ENCODE data around the gene PNRC2. TPM values are rescaled to one million over a fixed set of nuclear protein-coding genes. Genes with fewer than 3 reads are reported as not detected.

The PNRC2 gene
- total and polyA plus RNA-seq, 12 donors: 57.6 to 187 (median 136) TPM

DNA sequence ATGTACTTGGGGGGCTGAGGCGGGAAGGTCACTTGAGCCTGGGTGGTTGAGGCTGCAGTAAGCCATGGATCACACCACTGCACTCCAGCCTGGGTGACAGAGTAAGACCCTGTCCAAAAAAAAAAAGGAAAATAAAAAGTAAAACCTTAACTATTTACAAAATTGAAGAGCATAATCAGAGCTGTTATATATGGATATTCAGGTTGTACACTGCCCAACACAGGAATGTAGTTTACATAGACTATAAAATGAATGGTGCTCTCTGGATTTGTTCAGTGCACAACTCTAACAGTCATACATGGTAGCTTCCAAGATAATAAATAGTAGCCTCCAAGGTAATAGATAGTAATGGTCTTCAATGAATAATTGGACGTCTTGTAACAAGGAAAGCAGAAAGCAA is 43.1 kb downstream of the PNRC2 start:
- H3K4me3 ChIP-seq: no peak overlapping the region
- H3K9me3 ChIP-seq (replicated peaks in 1 of 3): no peaks in the 10 kb centered on the region
- intact Hi-C loops (cut with DNase I): no loop called here
- DNase-seq: no peak
- no peaks in the 10 kb centered on the region for H3K36me3 ChIP-seq (replicated peaks in 1 of 2)
- TF ChIP-seq POLR2A (IDR thresholded peaks at IDR 0.05): no peak
- TF ChIP-seq, protein P1, sequence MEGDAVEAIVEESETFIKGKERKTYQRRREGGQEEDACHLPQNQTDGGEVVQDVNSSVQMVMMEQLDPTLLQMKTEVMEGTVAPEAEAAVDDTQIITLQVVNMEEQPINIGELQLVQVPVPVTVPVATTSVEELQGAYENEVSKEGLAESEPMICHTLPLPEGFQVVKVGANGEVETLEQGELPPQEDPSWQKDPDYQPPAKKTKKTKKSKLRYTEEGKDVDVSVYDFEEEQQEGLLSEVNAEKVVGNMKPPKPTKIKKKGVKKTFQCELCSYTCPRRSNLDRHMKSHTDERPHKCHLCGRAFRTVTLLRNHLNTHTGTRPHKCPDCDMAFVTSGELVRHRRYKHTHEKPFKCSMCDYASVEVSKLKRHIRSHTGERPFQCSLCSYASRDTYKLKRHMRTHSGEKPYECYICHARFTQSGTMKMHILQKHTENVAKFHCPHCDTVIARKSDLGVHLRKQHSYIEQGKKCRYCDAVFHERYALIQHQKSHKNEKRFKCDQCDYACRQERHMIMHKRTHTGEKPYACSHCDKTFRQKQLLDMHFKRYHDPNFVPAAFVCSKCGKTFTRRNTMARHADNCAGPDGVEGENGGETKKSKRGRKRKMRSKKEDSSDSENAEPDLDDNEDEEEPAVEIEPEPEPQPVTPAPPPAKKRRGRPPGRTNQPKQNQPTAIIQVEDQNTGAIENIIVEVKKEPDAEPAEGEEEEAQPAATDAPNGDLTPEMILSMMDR (IDR thresholded peaks at IDR 0.05): no peak
- no peak overlapping the region for H3K27ac ChIP-seq
- H3K27me3 ChIP-seq: no peaks in the 10 kb centered on the region
- 51 to 68% (median 65%) methylated on average over 2 of the region's 2 CpGs for WGBS, 4 donors
- H3K4me1 ChIP-seq (replicated peaks in 1 of 2): peaks cover 6 to 9% of the 10 kb centered on the region in 2 donors

DNA sequence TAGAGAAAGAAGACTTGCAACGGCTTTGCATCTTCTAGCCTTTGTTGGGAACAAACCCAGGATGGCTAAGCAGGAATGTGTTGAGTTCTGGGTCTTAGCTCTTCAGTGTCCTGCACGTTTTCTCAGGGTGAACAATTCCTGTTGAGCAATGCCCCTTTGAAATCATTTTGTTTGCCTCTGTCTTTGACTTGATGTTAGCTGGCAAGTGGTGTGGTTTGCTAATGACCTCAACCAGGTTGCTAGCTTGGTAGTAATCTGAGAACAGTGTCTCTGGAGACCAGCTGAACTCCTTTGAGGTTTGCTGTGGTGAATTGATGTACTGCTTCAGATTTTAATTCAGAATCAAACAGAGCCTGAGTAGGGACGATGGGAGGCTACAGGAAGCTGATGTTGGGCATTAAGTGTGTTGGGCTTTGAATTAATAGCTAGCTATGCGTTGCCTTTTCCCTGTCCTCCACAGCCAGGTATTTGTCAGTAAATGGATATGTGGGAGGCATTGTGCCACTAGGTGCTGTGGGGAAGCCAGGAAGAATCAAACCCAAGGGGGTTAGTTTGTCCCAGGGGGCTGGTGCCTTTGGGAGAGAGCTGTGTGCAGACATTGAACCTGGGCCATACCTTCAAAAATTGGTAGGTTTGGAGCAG is 43.8 kb downstream of the PNRC2 start:
- TF ChIP-seq, protein P1 (IDR thresholded peaks at IDR 0.05): no peak
- no peak for TF ChIP-seq POLR2A (IDR thresholded peaks at IDR 0.05)
- no peak for DNase-seq
- Histone ChIP-seq H3K4me3 (no peak overlapping the region), H3K27ac (no peak overlapping the region), H3K4me1 (replicated peaks in 1 of 2) (peaks cover 6 to 9% of the 10 kb centered on the region in 2 donors), H3K36me3 (replicated peaks in 1 of 2) (no peaks in the 10 kb centered on the region), H3K9me3 (replicated peaks in 1 of 3) (no peaks in the 10 kb centered on the region), H3K27me3 (no peaks in the 10 kb centered on the region)
- intact Hi-C loops (cut with DNase I): no loop called here
- 45 to 59% (median 52%) methylated on average over 4 of the region's 4 CpGs for WGBS, 4 donors

DNA sequence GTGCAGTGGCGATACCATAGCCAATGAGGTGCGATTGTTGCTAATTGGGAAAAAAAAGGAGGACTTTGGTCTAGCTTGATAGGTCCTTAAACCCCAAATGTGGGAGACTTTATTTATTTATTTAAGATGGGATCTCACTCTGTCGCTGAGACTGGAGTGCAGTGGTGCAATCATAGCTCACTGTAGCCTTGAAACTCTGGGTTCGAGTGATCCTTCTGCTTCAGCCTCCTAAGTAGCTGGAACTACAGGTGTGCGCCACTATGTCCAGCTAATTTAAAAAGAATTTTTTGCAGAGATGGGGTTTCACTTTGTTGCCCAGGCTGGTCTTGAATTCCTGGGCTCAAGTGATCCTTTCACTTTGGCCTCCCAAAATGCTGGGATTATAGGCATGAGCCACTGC is 44.5 kb downstream of the PNRC2 start:
- Histone ChIP-seq H3K27me3 (no peaks in the 10 kb centered on the region), H3K4me3 (no peak overlapping the region), H3K4me1 (replicated peaks in 1 of 2) (peaks cover 5 to 6% of the 10 kb centered on the region in 2 donors), H3K36me3 (replicated peaks in 1 of 2) (no peaks in the 10 kb centered on the region), H3K9me3 (replicated peaks in 1 of 3) (no peaks in the 10 kb centered on the region), H3K27ac (no peak overlapping the region)
- 93 to 96% (median 96%) methylated on average over 5 of the region's 5 CpGs for WGBS, 4 donors
- DNase-seq: peak in 1 of 7 donors; percentile 5
- TF ChIP-seq, protein P1 (IDR thresholded peaks at IDR 0.05): no peak
- TF ChIP-seq POLR2A (IDR thresholded peaks at IDR 0.05): no peak
- intact Hi-C loops (cut with DNase I): no loop called here

DNA sequence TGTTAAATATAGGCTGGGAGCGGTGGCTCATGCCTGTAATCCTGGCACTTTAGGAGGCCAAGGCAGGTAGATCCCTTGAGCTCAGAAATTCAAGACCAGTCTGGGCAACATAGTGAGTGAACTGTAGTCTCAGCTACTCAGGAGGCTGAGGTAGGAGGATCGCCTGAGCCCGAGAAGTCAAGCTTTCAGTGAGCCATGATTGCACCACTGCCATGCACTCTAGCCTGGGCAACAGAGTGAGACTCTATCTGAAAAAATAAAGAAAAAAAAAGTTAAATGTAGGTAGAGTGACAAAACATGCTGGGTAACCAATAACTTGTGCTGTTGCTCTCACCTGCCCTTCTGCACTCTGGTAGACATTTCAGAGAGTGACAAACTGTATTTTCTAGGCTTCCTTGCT is 45.5 kb downstream of the PNRC2 start:
- TF ChIP-seq, protein P1 (IDR thresholded peaks at IDR 0.05): no peak
- no peak for TF ChIP-seq POLR2A (IDR thresholded peaks at IDR 0.05)
- Histone ChIP-seq H3K27me3 (no peaks in the 10 kb centered on the region), H3K36me3 (replicated peaks in 1 of 2) (no peaks in the 10 kb centered on the region), H3K4me3 (no peak overlapping the region), H3K9me3 (replicated peaks in 1 of 3) (no peaks in the 10 kb centered on the region), H3K27ac (no peak overlapping the region), H3K4me1 (replicated peaks in 1 of 2) (peaks cover 0 to 3% of the 10 kb centered on the region in 2 donors)
- no peak for DNase-seq
- 92 to 100% (median 97%) methylated on average over 3 of the region's 3 CpGs for WGBS, 4 donors
- intact Hi-C loops (cut with DNase I): no loop called here
